Hematopoietic multipotent progenitor cell treated with erythropoietin and hydrocortisone succinate and interleukin-3 and kit ligand, for 4 days (in vitro differentiated cells): ENCODE results near the gene NACC2.
A peak's percentile ranks its signal among the peaks of the same experiment; 100 is the strongest.

Experiments used
- DNase-seq: peaks from one replicate; pipeline ENCODE4 v3.0.0-alpha.2; 2015

The NACC2 gene

GRCh38 chr9:136128436-136128835, 33.3 kb upstream of the NACC2 start:
- DNase-seq, result no peak

GRCh38 chr9:136127313-136127712, 32.2 kb upstream of the NACC2 start:
- no peak for DNase-seq

GRCh38 chr9:136124976-136125692, 30.0 kb upstream of the NACC2 start:
- DNase-seq, result no peak

GRCh38 chr9:136122425-136123383, 27.6 kb upstream of the NACC2 start:
- DNase-seq, result peak; percentile 87

- DNase-seq, result no peak
These were observed 26.7 kb upstream of the NACC2 start for GRCh38 chr9:136121801-136122200.

- DNase-seq, result no peak
These were observed 25.4 kb upstream of the NACC2 start for GRCh38 chr9:136120438-136120844.

- peak; percentile 25 for DNase-seq
These were observed 24.8 kb upstream of the NACC2 start for GRCh38 chr9:136119883-136120393.

- DNase-seq, result peak; percentile 65
These were observed 24.2 kb upstream of the NACC2 start for GRCh38 chr9:136119061-136119882.

GRCh38 chr9:136118320-136119060, 23.4 kb upstream of the NACC2 start, which contains the start of gene TMEM250:
TSS of gene TMEM250 (minus strand) at chr9:136118875. CDS start at chr9:136116900, 1,975 bp downstream.
- DNase-seq, result peak; percentile 98

GRCh38 chr9:136117916-136118319, 22.8 kb upstream of the NACC2 start:
- no peak for DNase-seq

GRCh38 chr9:136117291-136117915, 22.3 kb upstream of the NACC2 start:
- peak; percentile 83 for DNase-seq

GRCh38 chr9:136116360-136117098, 21.4 kb upstream of the NACC2 start:
- DNase-seq, result no peak

- no peak for DNase-seq
These were observed 20.7 kb upstream of the NACC2 start for GRCh38 chr9:136115641-136116359.

GRCh38 chr9:136115206-136115605, 20.1 kb upstream of the NACC2 start:
- DNase-seq, result no peak

- DNase-seq, result no peak
These were observed 19.5 kb upstream of the NACC2 start for GRCh38 chr9:136114610-136115009.

GRCh38 chr9:136112541-136112940, 17.5 kb upstream of the NACC2 start:
- DNase-seq, result no peak

- peak; percentile 49 for DNase-seq
These were observed 16.8 kb upstream of the NACC2 start for GRCh38 chr9:136111910-136112309.

GRCh38 chr9:136111190-136111589, 16.1 kb upstream of the NACC2 start:
- DNase-seq, result no peak

GRCh38 chr9:136110082-136111061, 15.3 kb upstream of the NACC2 start:
- DNase-seq, result peak; percentile 76
